Measurements from ENCODE around the gene FCRL1. TPM values are rescaled to one million over a fixed set of nuclear protein-coding genes. Genes with fewer than 3 reads are reported as not detected.

Gene FCRL1, protein sequence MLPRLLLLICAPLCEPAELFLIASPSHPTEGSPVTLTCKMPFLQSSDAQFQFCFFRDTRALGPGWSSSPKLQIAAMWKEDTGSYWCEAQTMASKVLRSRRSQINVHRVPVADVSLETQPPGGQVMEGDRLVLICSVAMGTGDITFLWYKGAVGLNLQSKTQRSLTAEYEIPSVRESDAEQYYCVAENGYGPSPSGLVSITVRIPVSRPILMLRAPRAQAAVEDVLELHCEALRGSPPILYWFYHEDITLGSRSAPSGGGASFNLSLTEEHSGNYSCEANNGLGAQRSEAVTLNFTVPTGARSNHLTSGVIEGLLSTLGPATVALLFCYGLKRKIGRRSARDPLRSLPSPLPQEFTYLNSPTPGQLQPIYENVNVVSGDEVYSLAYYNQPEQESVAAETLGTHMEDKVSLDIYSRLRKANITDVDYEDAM
- total RNA-seq = not detected

DNA sequence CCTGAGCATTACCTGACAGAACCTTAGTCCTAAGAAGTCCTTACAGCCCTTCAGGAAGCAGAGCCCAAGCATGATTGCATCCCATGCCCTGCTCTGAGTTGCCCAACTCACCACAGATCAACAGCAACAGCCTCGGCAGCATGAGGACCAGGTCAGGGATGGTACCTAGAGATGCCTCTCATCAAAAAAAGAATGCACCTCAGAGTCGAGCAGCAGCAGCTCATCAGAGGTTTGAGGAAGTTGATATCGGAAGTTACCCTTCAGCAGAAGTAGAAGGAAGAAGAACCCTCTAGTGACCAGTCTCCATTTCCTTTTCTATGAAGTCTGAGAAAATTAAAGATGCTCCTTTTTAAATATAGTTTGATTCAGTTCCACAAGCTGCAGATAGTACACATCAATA is at the start of gene FCRL1:
TSS of gene FCRL1 (minus strand) at position 225 of the 400 bp plus-strand sequence. CDS start at position 142, 83 bp downstream.
- Mint-ChIP-seq H3K36me3 (ENCODE audit: low read depth) (no peaks in the 10 kb centered on the region), H3K4me3 (no peak within 1 kb of the TSS), H3K27ac (no peak within 1 kb of the TSS), H3K4me1 (no peaks in the 10 kb centered on the region), H3K9me3 (peaks cover 4% of the 10 kb centered on the region), H3K27me3 (peaks cover 30% of the 10 kb centered on the region)
- ATAC-seq (replicated peaks) = no peak

DNA sequence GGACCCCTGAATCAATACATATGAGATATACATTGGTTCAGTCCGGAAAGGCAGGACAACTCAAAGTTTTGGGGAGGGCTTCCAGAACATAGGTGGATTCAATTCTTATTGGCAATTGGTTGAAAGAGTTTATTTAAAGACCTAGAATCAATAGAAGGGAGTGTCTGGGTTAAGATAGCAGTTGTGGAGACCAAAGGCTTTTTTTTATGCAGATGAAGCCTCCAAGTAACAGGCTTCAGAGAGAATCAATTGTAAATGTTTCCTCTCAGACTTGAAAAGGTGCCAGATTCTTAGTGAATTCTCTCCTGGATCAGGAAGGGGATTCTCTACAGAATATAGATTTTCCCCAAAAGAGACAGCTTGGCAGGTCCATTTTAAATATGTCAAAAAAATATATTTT is 48.7 kb upstream of the FCRL1 start:
- Mint-ChIP-seq H3K36me3 (ENCODE audit: low read depth) (no peaks in the 10 kb centered on the region), H3K27ac (no peak overlapping the region), H3K4me3 (no peak overlapping the region), H3K27me3 (peaks cover 41% of the 10 kb centered on the region), H3K9me3 (no peaks in the 10 kb centered on the region), H3K4me1 (no peaks in the 10 kb centered on the region)
- no peak for ATAC-seq (replicated peaks)

DNA sequence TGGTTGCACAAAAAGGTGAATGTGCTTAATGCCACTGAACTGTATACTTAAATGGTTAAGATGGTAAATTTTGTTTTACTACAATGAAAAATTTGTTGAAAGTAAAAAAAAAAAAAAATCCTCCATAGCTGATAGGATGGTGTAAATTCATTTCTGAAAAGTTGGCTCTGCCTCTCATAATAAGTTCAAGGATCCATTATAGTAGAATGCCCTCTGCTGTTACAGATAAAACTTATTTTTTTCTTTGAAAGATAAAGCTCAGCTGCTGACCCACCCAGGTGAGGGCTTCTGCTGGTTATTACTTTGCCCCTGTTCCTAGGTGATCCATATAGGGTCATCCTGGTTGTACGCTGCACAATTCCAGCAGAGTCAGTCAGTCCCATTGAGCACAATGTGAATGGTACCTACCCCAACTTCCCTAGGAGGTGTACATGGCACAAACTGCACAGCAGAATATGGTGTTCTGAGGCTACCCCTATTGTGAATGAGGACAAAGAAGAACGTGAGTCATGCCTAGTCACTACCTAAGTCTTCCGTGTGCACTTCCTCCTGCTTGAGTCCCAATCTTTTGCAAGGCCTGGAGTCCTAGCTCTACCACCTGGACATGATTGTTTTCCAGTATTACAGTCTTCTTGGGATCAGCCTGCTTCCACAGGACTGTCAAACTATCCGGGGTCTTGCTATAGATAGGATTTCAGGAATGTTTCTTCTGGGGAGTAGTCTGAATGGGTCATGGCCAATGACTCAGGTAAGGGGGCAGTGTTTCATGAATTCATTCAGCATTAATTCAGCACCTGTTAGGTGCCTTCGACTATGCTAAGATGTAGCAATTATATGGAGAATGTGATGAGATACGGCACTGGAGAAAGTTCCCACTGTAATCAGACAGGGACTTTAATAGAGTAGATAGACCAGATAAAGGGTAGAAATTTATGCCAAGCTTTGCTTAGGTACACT is 42.5 kb upstream of the FCRL1 start:
- Mint-ChIP-seq H3K27ac (no peak overlapping the region), H3K9me3 (no peaks in the 10 kb centered on the region), H3K36me3 (ENCODE audit: low read depth) (no peaks in the 10 kb centered on the region), H3K4me3 (no peak overlapping the region), H3K4me1 (no peaks in the 10 kb centered on the region), H3K27me3 (peaks cover 28% of the 10 kb centered on the region)
- ATAC-seq (replicated peaks) = no peak

DNA sequence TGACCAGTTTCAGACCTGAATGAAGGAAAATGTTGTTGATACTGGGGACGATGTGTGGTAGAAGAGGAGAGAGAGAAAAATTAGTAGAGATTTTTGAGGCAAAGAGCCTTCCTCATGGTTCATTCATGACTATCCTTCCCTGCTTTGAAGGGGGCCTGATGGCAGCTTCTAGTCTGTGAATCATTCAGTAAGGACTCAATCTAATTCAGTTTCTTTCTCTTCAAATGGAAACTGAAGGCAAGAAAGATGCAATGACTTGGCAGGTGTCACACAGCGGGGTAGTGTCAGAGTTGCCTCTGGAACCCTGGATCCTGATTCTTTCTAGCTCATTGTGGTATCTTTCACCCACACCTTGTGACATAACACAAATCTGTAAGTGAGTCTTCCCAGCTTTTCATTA is 36.6 kb upstream of the FCRL1 start:
- Mint-ChIP-seq H3K36me3 (ENCODE audit: low read depth) (no peaks in the 10 kb centered on the region), H3K4me3 (no peak overlapping the region), H3K9me3 (no peaks in the 10 kb centered on the region), H3K27ac (no peak overlapping the region), H3K27me3 (peaks cover 14% of the 10 kb centered on the region), H3K4me1 (no peaks in the 10 kb centered on the region)
- no peak for ATAC-seq (replicated peaks)

DNA sequence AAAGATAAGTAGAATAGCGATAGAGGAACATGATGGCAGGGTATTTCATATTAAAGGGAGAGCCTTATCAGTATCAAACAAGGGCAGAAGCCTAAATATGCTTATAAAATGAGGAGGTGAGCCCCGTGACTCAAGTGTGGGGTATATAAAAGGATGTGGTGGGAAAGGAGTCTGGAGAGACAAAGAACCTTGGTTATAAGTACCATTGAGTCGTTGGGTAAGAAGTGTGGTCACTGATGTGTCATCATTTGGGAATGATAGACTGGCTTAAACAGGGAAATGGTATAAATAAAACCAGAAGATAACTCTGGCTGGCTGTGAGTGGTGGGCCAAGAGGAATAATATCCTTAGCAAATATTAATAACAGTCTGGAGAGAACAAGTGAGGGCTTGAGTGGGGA is 32.6 kb upstream of the FCRL1 start:
- H3K9me3 Mint-ChIP-seq = no peaks in the 10 kb centered on the region
- H3K36me3 Mint-ChIP-seq (ENCODE audit: low read depth) = no peaks in the 10 kb centered on the region
- H3K27me3 Mint-ChIP-seq = peaks cover 8% of the 10 kb centered on the region
- no peaks in the 10 kb centered on the region for H3K4me1 Mint-ChIP-seq
- no peak for ATAC-seq (replicated peaks)
- no peak overlapping the region for H3K27ac Mint-ChIP-seq
- H3K4me3 Mint-ChIP-seq = no peak overlapping the region

DNA sequence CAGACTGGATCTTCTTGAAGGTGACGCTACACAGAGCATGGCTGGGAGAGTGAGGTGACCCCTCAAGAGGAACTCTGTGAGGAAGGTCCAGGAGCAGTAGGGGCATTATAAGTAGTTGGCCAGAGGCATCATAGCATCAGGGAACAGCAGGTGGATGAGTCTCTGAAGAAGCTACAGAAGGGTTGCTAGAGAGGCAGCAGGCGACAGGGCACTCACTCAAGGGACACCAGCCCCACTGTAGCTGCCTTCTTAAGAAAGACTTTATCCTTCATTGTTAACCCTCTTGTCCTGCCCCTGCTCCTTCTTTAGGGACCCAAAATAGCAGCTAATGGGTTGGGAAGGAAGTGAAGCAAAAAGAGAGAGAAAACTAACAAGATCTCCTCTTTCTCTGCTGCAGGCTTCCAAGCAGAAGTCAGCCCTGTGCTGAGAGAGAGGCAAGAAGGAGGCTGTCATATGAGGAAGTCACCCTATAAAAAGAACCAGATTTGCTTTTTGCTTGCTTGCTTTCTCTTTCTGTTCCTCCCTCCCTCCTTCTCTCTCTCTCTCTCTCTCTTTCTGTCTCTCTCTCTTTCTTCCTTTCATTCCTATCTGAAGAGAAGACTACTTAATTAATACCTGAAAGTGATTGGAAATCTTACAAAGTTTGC is 29.4 kb upstream of the FCRL1 start:
- no peak overlapping the region for H3K27ac Mint-ChIP-seq
- no peaks in the 10 kb centered on the region for H3K36me3 Mint-ChIP-seq (ENCODE audit: low read depth)
- no peaks in the 10 kb centered on the region for H3K4me1 Mint-ChIP-seq
- H3K27me3 Mint-ChIP-seq = peaks cover 16% of the 10 kb centered on the region
- H3K4me3 Mint-ChIP-seq = no peak overlapping the region
- no peak for ATAC-seq (replicated peaks)
- H3K9me3 Mint-ChIP-seq = no peaks in the 10 kb centered on the region

DNA sequence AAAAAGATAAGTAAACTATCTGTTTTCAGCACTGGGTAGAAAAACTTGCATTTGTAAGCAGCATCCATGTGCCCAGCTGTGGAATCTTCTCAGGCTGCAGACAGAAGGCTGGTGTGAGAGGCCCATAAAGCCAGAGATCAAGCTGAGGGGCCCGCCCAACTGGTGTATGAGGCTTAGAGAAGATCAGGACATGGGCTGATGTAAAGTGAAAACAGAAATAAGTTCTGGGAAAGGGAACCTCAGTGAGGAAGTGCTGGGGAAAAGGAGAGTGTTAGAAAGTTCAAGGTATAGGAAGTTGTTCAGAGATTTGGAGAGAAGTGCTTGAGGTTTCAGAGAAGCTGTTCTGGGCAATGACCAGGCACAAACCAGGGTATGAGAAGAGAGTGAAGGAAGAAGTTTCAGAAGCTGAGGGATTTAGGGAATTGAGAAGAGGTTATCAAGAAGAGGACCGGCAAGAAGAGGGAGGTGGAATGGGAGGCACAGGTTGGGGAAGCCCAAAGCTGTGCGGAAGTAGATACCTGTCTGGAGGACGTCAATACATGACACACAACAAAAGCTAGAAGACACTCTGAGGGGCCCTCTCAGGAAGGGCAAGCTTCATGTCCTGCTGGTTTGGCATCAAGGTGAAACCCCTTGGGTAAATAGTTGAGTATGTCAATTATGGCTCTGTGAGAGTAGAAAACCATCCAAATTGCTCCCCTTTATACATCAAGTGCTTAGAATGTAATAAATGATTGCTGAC is 24.3 kb upstream of the FCRL1 start:
- Mint-ChIP-seq H3K4me1 (no peaks in the 10 kb centered on the region), H3K4me3 (no peak overlapping the region), H3K27me3 (peaks cover 12% of the 10 kb centered on the region), H3K9me3 (no peaks in the 10 kb centered on the region), H3K36me3 (ENCODE audit: low read depth) (no peaks in the 10 kb centered on the region), H3K27ac (no peak overlapping the region)
- ATAC-seq (replicated peaks) = no peak

DNA sequence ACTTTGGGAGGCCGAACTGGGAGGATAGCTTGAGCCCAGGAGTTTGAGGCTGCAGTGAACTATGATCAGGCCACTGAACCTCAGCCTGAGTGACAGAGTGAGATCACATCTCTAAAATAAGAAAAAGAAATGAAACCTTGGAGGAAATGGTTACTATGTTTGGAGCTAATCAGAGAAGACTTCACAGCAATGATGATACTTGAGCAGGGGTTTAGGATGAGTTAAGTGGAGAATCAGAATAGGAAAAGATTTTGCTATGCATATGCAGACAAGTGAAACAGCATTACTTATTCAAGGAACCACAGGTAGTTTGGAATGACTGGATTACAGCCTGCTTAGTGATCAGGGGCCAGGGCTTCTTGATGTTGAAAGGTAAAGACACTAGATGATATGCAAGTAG is 23.0 kb upstream of the FCRL1 start:
- Mint-ChIP-seq H3K4me1 (no peaks in the 10 kb centered on the region), H3K27me3 (peaks cover 12% of the 10 kb centered on the region), H3K36me3 (ENCODE audit: low read depth) (no peaks in the 10 kb centered on the region), H3K9me3 (no peaks in the 10 kb centered on the region), H3K27ac (no peak overlapping the region), H3K4me3 (no peak overlapping the region)
- no peak for ATAC-seq (replicated peaks)

DNA sequence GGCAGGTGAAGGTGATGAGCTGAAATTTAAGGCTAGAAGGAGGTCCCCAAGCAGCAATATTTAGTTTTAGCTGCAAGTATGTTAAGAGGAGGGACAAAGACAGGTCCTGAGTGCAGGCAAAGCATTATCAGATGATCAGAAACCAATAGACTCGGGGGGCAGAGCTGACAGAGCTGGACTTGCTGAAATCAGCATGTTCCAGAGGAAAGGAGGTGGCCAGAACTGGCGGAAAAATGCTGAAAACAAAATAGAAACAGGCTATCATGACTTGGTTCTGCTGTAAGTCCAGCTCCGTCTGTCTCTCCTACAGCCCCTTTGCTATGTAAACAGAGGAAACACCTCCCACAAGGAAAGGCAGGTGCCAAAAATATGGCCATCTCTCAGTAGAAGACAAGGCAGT is 21.8 kb upstream of the FCRL1 start, which contains the start of gene CD5L:
TSS of gene CD5L (minus strand) at position 101 of the 400 bp plus-strand sequence. CDS start 107 bp downstream, outside the sequence.
- no peak for ATAC-seq (replicated peaks)
- H3K4me3 Mint-ChIP-seq = no peak within 1 kb of the TSS
- no peak within 1 kb of the TSS for H3K27ac Mint-ChIP-seq

DNA sequence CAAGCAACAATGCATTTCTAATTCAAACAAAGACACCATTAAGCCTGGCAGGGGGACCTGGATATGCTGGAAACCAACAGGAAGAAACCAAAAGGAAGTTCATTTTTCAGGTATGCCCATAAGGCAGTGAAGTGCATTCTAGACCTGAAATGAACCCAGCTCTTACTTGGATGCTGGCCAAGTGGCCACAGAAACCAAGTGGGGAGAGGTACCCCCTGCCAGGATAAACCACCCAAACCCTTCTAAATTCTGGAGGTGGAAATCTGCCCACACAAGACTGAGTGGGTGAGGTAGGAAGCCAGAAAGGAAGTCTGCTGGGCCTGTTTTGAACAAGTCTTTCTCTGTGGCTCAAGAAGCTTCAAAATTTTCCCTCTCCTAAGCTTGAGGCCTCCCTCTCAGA is 19.0 kb upstream of the FCRL1 start:
- Mint-ChIP-seq H3K9me3 (no peaks in the 10 kb centered on the region), H3K4me1 (no peaks in the 10 kb centered on the region), H3K36me3 (ENCODE audit: low read depth) (no peaks in the 10 kb centered on the region), H3K4me3 (no peak overlapping the region), H3K27ac (no peak overlapping the region), H3K27me3 (peaks cover 9% of the 10 kb centered on the region)
- no peak for ATAC-seq (replicated peaks)

More for the DNA sequence above, 21.8 kb upstream of the FCRL1 start, which contains the start of gene CD5L:
- H3K36me3 Mint-ChIP-seq (ENCODE audit: low read depth) = no peaks in the 10 kb centered on the region
- H3K4me1 Mint-ChIP-seq = no peaks in the 10 kb centered on the region
- no peaks in the 10 kb centered on the region for H3K9me3 Mint-ChIP-seq
- peaks cover 14% of the 10 kb centered on the region for H3K27me3 Mint-ChIP-seq

DNA sequence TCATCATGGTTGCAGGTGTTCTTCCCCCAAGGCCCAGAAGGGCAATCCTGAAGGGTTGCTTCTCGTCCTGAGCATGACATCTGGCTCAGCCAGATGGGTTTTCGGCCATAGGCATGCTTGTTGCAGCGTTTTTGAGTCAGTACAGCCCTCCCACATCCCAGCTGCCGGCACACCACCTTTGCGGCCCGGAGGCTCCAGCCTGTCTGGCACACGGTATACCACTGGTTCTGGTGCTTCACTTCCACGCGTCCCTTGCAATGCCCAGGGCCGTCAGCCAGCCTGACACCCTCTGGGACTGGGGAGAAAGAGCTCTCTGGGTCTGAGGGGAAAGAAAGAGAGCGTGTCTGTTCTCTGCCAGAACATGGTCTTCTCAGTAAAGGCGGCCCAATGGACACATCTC is 14.5 kb upstream of the FCRL1 start:
- H3K9me3 Mint-ChIP-seq = no peaks in the 10 kb centered on the region
- H3K27ac Mint-ChIP-seq = no peak overlapping the region
- no peaks in the 10 kb centered on the region for H3K36me3 Mint-ChIP-seq (ENCODE audit: low read depth)
- peaks cover 12% of the 10 kb centered on the region for H3K27me3 Mint-ChIP-seq
- H3K4me3 Mint-ChIP-seq = no peak overlapping the region
- ATAC-seq (replicated peaks) = no peak
- H3K4me1 Mint-ChIP-seq = no peaks in the 10 kb centered on the region

DNA sequence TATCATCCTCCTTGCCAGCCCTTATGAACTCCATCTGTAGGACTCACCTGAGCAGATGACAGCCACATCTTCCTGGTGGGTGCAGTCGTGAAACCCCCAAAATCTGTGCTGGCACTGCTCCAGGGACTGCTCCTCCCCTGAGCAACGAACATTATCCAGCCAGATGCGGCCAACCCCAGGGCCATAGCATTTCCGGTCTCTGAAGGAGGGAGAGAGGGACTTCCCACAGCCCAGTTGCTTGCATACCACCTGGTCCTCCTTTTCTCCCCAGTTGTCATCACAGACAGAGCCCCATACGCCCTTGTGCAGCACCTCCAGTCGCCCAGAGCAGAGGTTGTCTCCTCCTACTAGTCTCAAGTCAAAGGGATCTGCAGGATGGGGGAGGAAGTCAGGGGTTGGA is 13.2 kb upstream of the FCRL1 start:
- H3K4me3 Mint-ChIP-seq = no peak overlapping the region
- H3K27me3 Mint-ChIP-seq = peaks cover 16% of the 10 kb centered on the region
- no peak for ATAC-seq (replicated peaks)
- H3K4me1 Mint-ChIP-seq = no peaks in the 10 kb centered on the region
- no peaks in the 10 kb centered on the region for H3K9me3 Mint-ChIP-seq
- no peak overlapping the region for H3K27ac Mint-ChIP-seq
- no peaks in the 10 kb centered on the region for H3K36me3 Mint-ChIP-seq (ENCODE audit: low read depth)

DNA sequence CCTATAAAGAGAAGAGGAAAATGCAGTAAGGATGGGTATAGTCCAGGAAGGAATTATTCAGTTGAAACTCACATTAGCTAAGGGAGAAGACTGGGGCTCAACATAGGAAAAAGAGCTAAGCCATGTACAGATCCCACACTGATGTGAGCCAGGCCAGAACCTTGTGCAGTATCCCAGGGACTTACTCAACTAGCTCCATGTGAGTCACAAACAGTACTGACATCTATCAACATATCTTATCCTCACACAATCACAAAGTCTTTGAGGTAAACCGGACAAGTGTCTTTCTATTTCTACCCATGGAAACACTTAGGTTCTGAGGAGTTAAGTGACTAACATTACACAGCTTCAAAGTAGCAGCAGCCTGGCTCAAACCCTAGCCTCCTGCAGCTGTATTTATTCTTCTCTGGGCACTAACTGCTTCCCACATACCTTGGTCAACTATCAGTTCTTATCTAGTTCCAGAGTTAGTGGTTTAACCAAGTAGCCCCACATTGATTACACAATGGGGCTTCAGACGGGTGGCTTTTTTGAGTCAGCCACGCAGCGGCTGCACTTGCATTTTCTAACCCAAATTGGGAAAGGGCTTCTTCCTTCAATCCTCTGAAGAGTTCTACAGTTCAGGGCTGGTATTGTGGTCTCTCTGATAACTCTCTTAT is 12.2 kb upstream of the FCRL1 start:
- Mint-ChIP-seq H3K27me3 (peaks cover 15% of the 10 kb centered on the region), H3K36me3 (ENCODE audit: low read depth) (no peaks in the 10 kb centered on the region)
- no peak for ATAC-seq (replicated peaks)

More for the DNA sequence above, 12.2 kb upstream of the FCRL1 start:
- Mint-ChIP-seq H3K4me3 (no peak overlapping the region), H3K9me3 (no peaks in the 10 kb centered on the region), H3K27ac (no peak overlapping the region), H3K4me1 (no peaks in the 10 kb centered on the region)
